HL-60 (cell line): ENCODE results near the gene NPDC1.

Experiments used
- DNase-seq, 2 experiments: peaks; one replicate each; pipeline ENCODE4 v3.0.0-alpha.2; 2010 to 2020; ENCODE audit warnings: low read depth in 1 of 2, low spot score in 1 of 2
- H3K27ac ChIP-seq: fragments of 250-450 bp; sonication (Bioruptor Pico); replicated peaks from 2 replicates; pipeline ENCODE4 v1.5.1; 2020; ENCODE audit warnings: mild to moderate bottlenecking, moderate library complexity
- H3K27me3 ChIP-seq: fragments of 250-450 bp; sonication (Bioruptor Pico); 2 replicates; pipeline ENCODE4 v1.5.1; 2021; ENCODE audit warnings: mild to moderate bottlenecking, moderate library complexity; ENCODE audit not compliant: insufficient read depth, poor library complexity, severe bottlenecking
- H3K4me3 ChIP-seq: replicated peaks from 2 replicates; pipeline ENCODE4 v1.5.1; 2011; ENCODE audit warnings: mild to moderate bottlenecking, control low read depth, low read length; ENCODE audit not compliant: insufficient read depth
- GABPA ChIP-seq: IDR thresholded peaks from 2 replicates; pipeline ENCODE4 v1.6.1; 2012; ENCODE audit warnings: low read depth
- POLR2AphosphoS5 ChIP-seq: IDR thresholded peaks from 2 replicates; pipeline ENCODE4 v1.6.1; 2012; ENCODE audit warnings: low read depth
- SPI1 ChIP-seq: IDR thresholded peaks from 2 replicates; pipeline ENCODE4 v1.6.1; 2012; ENCODE audit warnings: low read depth, mild to moderate bottlenecking, borderline replicate concordance
- TF ChIP-seq, protein P1 (sequence below): IDR thresholded peaks from 2 replicates; pipeline ENCODE4 v1.6.1; 2012; ENCODE audit warnings: low read depth; ENCODE audit not compliant: insufficient replicate concordance
- TF ChIP-seq, protein P2 (sequence below): IDR thresholded peaks from one replicate; pipeline ENCODE4 v1.5.1; 2011; ENCODE audit warnings: low read length, control low read depth, inconsistent platforms; ENCODE audit not compliant: insufficient read depth

The NPDC1 gene

DNA sequence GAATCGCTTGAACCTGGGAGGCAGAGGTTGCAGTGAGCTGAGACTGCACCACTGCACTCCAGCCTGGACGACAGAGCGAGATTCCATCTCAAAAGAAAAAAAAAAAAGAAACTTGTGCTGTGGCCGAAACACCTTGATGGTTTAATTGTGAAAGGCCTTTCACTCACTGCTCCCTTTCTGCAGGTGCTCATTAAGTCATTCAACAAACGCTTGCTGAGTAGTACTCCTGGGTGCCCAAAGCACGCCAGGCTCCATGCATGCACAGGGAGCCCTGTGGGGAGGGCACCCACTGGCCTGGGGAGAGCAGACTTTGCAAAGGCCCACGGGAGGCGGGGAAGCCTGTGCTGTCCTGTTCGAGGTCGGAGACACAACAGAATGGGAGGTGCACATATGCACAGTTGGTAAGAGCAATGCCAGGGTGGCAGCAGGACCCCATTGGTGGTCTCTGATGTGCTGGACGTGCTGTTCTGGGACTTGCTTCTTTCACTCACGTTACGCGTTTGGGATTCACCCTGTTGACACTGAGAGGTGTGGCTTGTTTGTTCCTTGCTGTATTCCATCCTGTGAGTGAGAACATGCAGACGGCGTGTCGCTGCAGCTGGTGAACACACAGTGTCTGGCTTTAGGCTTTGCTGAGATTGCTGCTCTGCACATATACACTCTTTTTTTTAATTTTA lies 10.9 kb upstream of the NPDC1 start:
- Histone ChIP-seq H3K27ac (no peak overlapping the region), H3K27me3 (peaks cover 22% of the 10 kb centered on the region), H3K4me3 (no peak overlapping the region)
- TF ChIP-seq, protein P1, sequence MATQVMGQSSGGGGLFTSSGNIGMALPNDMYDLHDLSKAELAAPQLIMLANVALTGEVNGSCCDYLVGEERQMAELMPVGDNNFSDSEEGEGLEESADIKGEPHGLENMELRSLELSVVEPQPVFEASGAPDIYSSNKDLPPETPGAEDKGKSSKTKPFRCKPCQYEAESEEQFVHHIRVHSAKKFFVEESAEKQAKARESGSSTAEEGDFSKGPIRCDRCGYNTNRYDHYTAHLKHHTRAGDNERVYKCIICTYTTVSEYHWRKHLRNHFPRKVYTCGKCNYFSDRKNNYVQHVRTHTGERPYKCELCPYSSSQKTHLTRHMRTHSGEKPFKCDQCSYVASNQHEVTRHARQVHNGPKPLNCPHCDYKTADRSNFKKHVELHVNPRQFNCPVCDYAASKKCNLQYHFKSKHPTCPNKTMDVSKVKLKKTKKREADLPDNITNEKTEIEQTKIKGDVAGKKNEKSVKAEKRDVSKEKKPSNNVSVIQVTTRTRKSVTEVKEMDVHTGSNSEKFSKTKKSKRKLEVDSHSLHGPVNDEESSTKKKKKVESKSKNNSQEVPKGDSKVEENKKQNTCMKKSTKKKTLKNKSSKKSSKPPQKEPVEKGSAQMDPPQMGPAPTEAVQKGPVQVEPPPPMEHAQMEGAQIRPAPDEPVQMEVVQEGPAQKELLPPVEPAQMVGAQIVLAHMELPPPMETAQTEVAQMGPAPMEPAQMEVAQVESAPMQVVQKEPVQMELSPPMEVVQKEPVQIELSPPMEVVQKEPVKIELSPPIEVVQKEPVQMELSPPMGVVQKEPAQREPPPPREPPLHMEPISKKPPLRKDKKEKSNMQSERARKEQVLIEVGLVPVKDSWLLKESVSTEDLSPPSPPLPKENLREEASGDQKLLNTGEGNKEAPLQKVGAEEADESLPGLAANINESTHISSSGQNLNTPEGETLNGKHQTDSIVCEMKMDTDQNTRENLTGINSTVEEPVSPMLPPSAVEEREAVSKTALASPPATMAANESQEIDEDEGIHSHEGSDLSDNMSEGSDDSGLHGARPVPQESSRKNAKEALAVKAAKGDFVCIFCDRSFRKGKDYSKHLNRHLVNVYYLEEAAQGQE = no peak
- TF ChIP-seq POLR2AphosphoS5 = no peak
- no peak for TF ChIP-seq GABPA
- no peak for TF ChIP-seq SPI1
- TF ChIP-seq, protein P2, sequence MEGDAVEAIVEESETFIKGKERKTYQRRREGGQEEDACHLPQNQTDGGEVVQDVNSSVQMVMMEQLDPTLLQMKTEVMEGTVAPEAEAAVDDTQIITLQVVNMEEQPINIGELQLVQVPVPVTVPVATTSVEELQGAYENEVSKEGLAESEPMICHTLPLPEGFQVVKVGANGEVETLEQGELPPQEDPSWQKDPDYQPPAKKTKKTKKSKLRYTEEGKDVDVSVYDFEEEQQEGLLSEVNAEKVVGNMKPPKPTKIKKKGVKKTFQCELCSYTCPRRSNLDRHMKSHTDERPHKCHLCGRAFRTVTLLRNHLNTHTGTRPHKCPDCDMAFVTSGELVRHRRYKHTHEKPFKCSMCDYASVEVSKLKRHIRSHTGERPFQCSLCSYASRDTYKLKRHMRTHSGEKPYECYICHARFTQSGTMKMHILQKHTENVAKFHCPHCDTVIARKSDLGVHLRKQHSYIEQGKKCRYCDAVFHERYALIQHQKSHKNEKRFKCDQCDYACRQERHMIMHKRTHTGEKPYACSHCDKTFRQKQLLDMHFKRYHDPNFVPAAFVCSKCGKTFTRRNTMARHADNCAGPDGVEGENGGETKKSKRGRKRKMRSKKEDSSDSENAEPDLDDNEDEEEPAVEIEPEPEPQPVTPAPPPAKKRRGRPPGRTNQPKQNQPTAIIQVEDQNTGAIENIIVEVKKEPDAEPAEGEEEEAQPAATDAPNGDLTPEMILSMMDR = no peak
- no peak for DNase-seq

GRCh38 chr9:137055385-137056364 lies 9.7 kb upstream of the NPDC1 start:
- no peak for TF ChIP-seq SPI1
- TF ChIP-seq POLR2AphosphoS5 = no peak
- TF ChIP-seq, protein P1 = no peak
- TF ChIP-seq GABPA = no peak
- TF ChIP-seq, protein P2 = no peak
- H3K4me3 ChIP-seq = no peak overlapping the region
- H3K27me3 ChIP-seq = peaks cover 29% of the 10 kb centered on the region
- no peak for DNase-seq
- no peak overlapping the region for H3K27ac ChIP-seq

DNA sequence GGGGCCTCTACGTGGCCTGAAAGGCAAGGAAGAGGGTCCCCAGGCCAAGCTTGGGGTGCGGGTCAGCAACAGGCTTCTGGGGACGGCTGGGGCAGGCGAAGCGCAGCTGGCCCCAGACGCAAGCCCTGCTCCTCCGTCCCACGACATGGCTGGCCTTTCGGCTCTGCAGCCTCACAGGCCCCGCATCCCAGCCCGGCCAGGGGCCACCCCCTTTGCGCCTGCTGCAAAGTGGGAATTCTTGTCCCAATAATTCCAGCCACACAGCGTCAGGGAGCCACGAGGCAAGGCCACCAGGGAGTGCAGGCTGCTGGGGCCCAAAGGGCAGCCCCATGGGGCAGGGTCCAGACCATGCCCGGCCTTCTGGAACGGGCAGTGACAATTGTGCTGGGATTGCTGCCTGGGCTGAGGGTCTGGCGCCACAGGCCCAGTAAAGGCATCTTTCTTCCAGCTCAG lies 9.0 kb upstream of the NPDC1 start:
- DNase-seq = no peak
- no peak overlapping the region for H3K4me3 ChIP-seq
- TF ChIP-seq GABPA (no peak), POLR2AphosphoS5 (no peak), SPI1 (no peak)
- TF ChIP-seq, protein P1 = no peak
- TF ChIP-seq, protein P2 = no peak
- peaks cover 29% of the 10 kb centered on the region for H3K27me3 ChIP-seq
- no peak overlapping the region for H3K27ac ChIP-seq
